ENCODE results near the gene SLC44A3. TPM values are rescaled to one million over a fixed set of nuclear protein-coding genes. Genes with fewer than 3 reads are reported as not detected.

SLC44A3 gene
- total and polyA plus RNA-seq, 2 experiments from 2014 or later, result 2.9 to 4.5 TPM

GRCh38 chr1:94793296-94793656, 26.9 kb upstream of the SLC44A3 start:
- H3K4me3 ChIP-seq, result no peak overlapping the region
- no peaks in the 10 kb centered on the region for H4K20me1 ChIP-seq (replicated peaks; ENCODE audit: insufficient read depth)
- no peak for DNase-seq (ENCODE audit: low spot score)
- no peaks in the 10 kb centered on the region for H3F3A ChIP-seq (replicated peaks; ENCODE audit: low read depth)
- H3K4me3 Mint-ChIP-seq, result no peak overlapping the region
- no peaks in the 10 kb centered on the region for H3K27me3 ChIP-seq (ENCODE audit: insufficient read depth)
- ATAC-seq, result no peak
- no peak for TF ChIP-seq POLR2AphosphoS5 (IDR thresholded peaks at IDR 0.05; ENCODE audit: low read depth)
- no peak for TF ChIP-seq STAT1 (IDR thresholded peaks at IDR 0.05; ENCODE audit: unreplicated experiment)
- TF ChIP-seq ETS1 (IDR thresholded peaks at IDR 0.05), result no peak
- no peak for TF ChIP-seq EZH2phosphoT487 (IDR thresholded peaks at IDR 0.05; ENCODE audit: unreplicated experiment)
- no peak for TF ChIP-seq REST (IDR thresholded peaks at IDR 0.05; ENCODE audit: unreplicated experiment)
- no peak for TF ChIP-seq JUNB (IDR thresholded peaks at IDR 0.05; ENCODE audit: unreplicated experiment)
- no peak for TF ChIP-seq ZNF114 (CRISPR knock-in tag; IDR thresholded peaks at IDR 0.05)
- no peak for TF ChIP-seq NANOG (IDR thresholded peaks at IDR 0.05; ENCODE audit: borderline replicate concordance)
- no peak for TF ChIP-seq CREB1 (CRISPR knock-in tag; IDR thresholded peaks at IDR 0.05; ENCODE audit: low read depth)
- no peak for TF ChIP-seq CTCF (conservative IDR thresholded peaks at IDR 0.05; ENCODE audit: low read depth in 2 of 2)
- no peak for TF ChIP-seq ZNF462 (CRISPR knock-in tag; IDR thresholded peaks at IDR 0.05)
- no peak for TF ChIP-seq EZH2 (IDR thresholded peaks at IDR 0.05; ENCODE audit: low read depth, unreplicated experiment)
- TF ChIP-seq ZNF331 (CRISPR knock-in tag; IDR thresholded peaks at IDR 0.05; ENCODE audit: low read depth), result no peak
- no peaks in the 10 kb centered on the region for H3K36me3 ChIP-seq (ENCODE audit: insufficient read depth)
- H3K27ac Mint-ChIP-seq, result no peak overlapping the region
- H2AFZ ChIP-seq, result no peak overlapping the region
- no peaks in the 10 kb centered on the region for H3K9me3 Mint-ChIP-seq
- no peaks in the 10 kb centered on the region for H3K4me1 ChIP-seq (ENCODE audit: insufficient read depth)
- peaks cover 8% of the 10 kb centered on the region; the same call in 2 of the 3 replicates for H3K4me1 Mint-ChIP-seq
- H3K36me3 Mint-ChIP-seq (ENCODE audit: low read depth), result no peaks in the 10 kb centered on the region
- H3K9me2 ChIP-seq (ENCODE audit: insufficient read depth), result no peaks in the 10 kb centered on the region
- H3K27ac ChIP-seq (ENCODE audit: low read depth), result no peak overlapping the region
- H3K27me3 Mint-ChIP-seq (ENCODE audit: insufficient read depth, low read depth, poor library complexity), result no peaks in the 10 kb centered on the region
- H3K79me2 ChIP-seq (replicated peaks; ENCODE audit: insufficient read depth), result no peaks in the 10 kb centered on the region
- no peak overlapping the region for H3K4me2 ChIP-seq

All from GM23338 (cell line).